ENCODE measurements around the gene CLASP1. TPM values are rescaled to one million over a fixed set of nuclear protein-coding genes. Genes with fewer than 3 reads are reported as not detected.
A peak's percentile ranks its signal among the peaks of the same experiment; 100 is the strongest.

The CLASP1 gene
- total and polyA plus RNA-seq, 2 experiments from 2014 or later = 20.1 to 45.9 TPM

- no peaks in the 10 kb centered on the region for H3K36me3 ChIP-seq (replicated peaks; ENCODE audit: insufficient read depth, low read depth)
- 46% methylated on average over 9 of the region's 9 CpGs for WGBS (ENCODE audit: low lambda C conversion rate, missing lambda C conversion rate)
- H3K27me3 ChIP-seq = no peaks in the 10 kb centered on the region
- H4K20me1 ChIP-seq (ENCODE audit: insufficient read depth, poor library complexity, severe bottlenecking) = no peaks in the 10 kb centered on the region
- no peaks in the 10 kb centered on the region for H3K4me1 ChIP-seq (ENCODE audit: insufficient read depth)
- no peak overlapping the region for H3K4me2 ChIP-seq
- no peaks in the 10 kb centered on the region for H3K9me3 ChIP-seq (ENCODE audit: low read depth)
- no peak overlapping the region for H2AFZ ChIP-seq
- H3K79me2 ChIP-seq = no peaks in the 10 kb centered on the region
- no peak overlapping the region for H3K4me3 ChIP-seq
- TF ChIP-seq EZH2phosphoT487 (IDR thresholded peaks at IDR 0.05; ENCODE audit: low read depth, severe bottlenecking, unreplicated experiment) (no peak), CTCF (IDR thresholded peaks at IDR 0.05; ENCODE audit: poor library complexity) (peak; percentile 57)
- DNase-seq (ENCODE audit: low spot score) = peak; percentile 57
- no peaks in the 10 kb centered on the region for H3K9me2 ChIP-seq (replicated peaks; ENCODE audit: insufficient read depth)
- H3K27ac ChIP-seq = no peak overlapping the region
Measured at GRCh38 chr2:121297217-121297830, 351.9 kb downstream of the CLASP1 start.

- H3K9me2 ChIP-seq (replicated peaks; ENCODE audit: insufficient read depth) = no peaks in the 10 kb centered on the region
- H3K27ac ChIP-seq = no peak overlapping the region
- H3K4me2 ChIP-seq = no peak overlapping the region
- TF ChIP-seq CTCF (IDR thresholded peaks at IDR 0.05; ENCODE audit: poor library complexity) (no peak), EZH2phosphoT487 (IDR thresholded peaks at IDR 0.05; ENCODE audit: low read depth, severe bottlenecking, unreplicated experiment) (no peak), EZH2 (IDR thresholded peaks at IDR 0.05; ENCODE audit: borderline replicate concordance) (no peak)
- no peak overlapping the region for H3K4me3 ChIP-seq
- no peak for DNase-seq (ENCODE audit: low spot score)
- H3K27me3 ChIP-seq = no peaks in the 10 kb centered on the region
- no peaks in the 10 kb centered on the region for H3K4me1 ChIP-seq (ENCODE audit: insufficient read depth)
- H2AFZ ChIP-seq = no peak overlapping the region
- WGBS (ENCODE audit: low lambda C conversion rate, missing lambda C conversion rate) = 80% methylated on average over 7 of the region's 7 CpGs
- H4K20me1 ChIP-seq (ENCODE audit: insufficient read depth, poor library complexity, severe bottlenecking) = no peaks in the 10 kb centered on the region
- H3K9me3 ChIP-seq (ENCODE audit: low read depth) = no peaks in the 10 kb centered on the region
- H3K36me3 ChIP-seq (replicated peaks; ENCODE audit: insufficient read depth, low read depth) = no peaks in the 10 kb centered on the region
- H3K79me2 ChIP-seq = no peaks in the 10 kb centered on the region
Measured at GRCh38 chr2:121295911-121296650, 353.2 kb downstream of the CLASP1 start.

GRCh38 chr2:121294881-121295840 is 354.1 kb downstream of the CLASP1 start:
- no peak for DNase-seq (ENCODE audit: low spot score)
- TF ChIP-seq EZH2phosphoT487 (IDR thresholded peaks at IDR 0.05; ENCODE audit: low read depth, severe bottlenecking, unreplicated experiment) (no peak), CTCF (IDR thresholded peaks at IDR 0.05; ENCODE audit: poor library complexity) (no peak), EZH2 (IDR thresholded peaks at IDR 0.05; ENCODE audit: borderline replicate concordance) (no peak)

More at GRCh38 chr2:121294881-121295840, 354.1 kb downstream of the CLASP1 start:
- Histone ChIP-seq H3K27me3 (no peaks in the 10 kb centered on the region), H3K4me1 (ENCODE audit: insufficient read depth) (no peaks in the 10 kb centered on the region), H3K9me3 (ENCODE audit: low read depth) (no peaks in the 10 kb centered on the region), H3K4me2 (no peak overlapping the region), H3K4me3 (no peak overlapping the region), H2AFZ (no peak overlapping the region), H3K79me2 (no peaks in the 10 kb centered on the region), H4K20me1 (ENCODE audit: insufficient read depth, poor library complexity, severe bottlenecking) (no peaks in the 10 kb centered on the region), H3K36me3 (replicated peaks; ENCODE audit: insufficient read depth, low read depth) (no peaks in the 10 kb centered on the region), H3K9me2 (replicated peaks; ENCODE audit: insufficient read depth) (no peaks in the 10 kb centered on the region), H3K27ac (no peak overlapping the region)
- WGBS (ENCODE audit: low lambda C conversion rate, missing lambda C conversion rate) = 84% methylated on average over 9 of the region's 9 CpGs

Data from hepatocyte (in vitro differentiated cells).